Measurements from ENCODE around the gene LRRC8A. TPM values are rescaled to one million over a fixed set of nuclear protein-coding genes. Genes with fewer than 3 reads are reported as not detected.

Gene LRRC8A
- total RNA-seq, 6 experiments from 2014 or later, result 8.6 to 46.1 (median 22.1) TPM

DNA sequence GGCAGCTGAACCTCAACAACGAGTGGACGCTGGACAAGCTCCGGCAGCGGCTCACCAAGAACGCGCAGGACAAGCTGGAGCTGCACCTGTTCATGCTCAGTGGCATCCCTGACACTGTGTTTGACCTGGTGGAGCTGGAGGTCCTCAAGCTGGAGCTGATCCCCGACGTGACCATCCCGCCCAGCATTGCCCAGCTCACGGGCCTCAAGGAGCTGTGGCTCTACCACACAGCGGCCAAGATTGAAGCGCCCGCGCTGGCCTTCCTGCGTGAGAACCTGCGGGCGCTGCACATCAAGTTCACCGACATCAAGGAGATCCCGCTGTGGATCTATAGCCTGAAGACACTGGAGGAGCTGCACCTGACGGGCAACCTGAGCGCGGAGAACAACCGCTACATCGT is 26.4 kb downstream of the LRRC8A start:
- H3K36me3 ChIP-seq, result peaks cover 2 to 41% (median 22%) of the 10 kb centered on the region in 4 donors
- TF ChIP-seq, protein P1, sequence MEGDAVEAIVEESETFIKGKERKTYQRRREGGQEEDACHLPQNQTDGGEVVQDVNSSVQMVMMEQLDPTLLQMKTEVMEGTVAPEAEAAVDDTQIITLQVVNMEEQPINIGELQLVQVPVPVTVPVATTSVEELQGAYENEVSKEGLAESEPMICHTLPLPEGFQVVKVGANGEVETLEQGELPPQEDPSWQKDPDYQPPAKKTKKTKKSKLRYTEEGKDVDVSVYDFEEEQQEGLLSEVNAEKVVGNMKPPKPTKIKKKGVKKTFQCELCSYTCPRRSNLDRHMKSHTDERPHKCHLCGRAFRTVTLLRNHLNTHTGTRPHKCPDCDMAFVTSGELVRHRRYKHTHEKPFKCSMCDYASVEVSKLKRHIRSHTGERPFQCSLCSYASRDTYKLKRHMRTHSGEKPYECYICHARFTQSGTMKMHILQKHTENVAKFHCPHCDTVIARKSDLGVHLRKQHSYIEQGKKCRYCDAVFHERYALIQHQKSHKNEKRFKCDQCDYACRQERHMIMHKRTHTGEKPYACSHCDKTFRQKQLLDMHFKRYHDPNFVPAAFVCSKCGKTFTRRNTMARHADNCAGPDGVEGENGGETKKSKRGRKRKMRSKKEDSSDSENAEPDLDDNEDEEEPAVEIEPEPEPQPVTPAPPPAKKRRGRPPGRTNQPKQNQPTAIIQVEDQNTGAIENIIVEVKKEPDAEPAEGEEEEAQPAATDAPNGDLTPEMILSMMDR (IDR thresholded peaks at IDR 0.05), result no peak
- intact Hi-C loops (cut with DNase I), result no loop called here
- no peaks in the 10 kb centered on the region for H3K27me3 ChIP-seq
- ATAC-seq (no peak), DNase-seq (no peak)
- no peak overlapping the region for H3K4me3 ChIP-seq
- WGBS (ENCODE audit: insufficient coverage, low coverage, low lambda C conversion rate, missing lambda C conversion rate), result 97% methylated on average over 6 of the region's 24 CpGs
- H3K27ac ChIP-seq, result no peak overlapping the region
- no peaks in the 10 kb centered on the region for H3K9me3 ChIP-seq
- H3K4me1 ChIP-seq, result peaks cover 0 to 10% (median 3%) of the 10 kb centered on the region in 4 donors

DNA sequence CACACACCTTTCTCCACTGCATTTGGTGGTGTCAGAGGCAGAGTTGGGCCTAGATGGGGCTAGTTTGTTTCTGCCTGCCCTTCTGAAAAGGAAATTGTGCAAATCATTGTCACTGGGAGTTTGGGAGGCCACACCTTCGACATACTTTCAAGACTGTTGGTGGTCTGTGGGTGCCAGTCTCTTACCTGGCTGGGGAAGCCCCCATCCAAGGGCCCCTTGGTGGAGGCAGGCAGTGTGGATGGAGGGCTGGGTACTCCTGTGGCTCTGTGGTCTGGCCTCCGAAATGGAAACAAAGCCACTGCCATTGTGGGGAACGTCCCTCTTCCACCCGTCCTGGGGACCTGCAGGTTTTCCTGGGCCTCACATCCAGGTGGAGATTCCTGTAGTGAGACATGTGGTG is 27.9 kb downstream of the LRRC8A start:
- ATAC-seq, result no peak
- Histone ChIP-seq H3K36me3 (peaks cover 2 to 55% (median 27%) of the 10 kb centered on the region in 4 donors), H3K4me1 (peaks cover 0 to 23% (median 12%) of the 10 kb centered on the region in 4 donors), H3K9me3 (no peaks in the 10 kb centered on the region), H3K27ac (no peak overlapping the region), H3K4me3 (no peak overlapping the region), H3K27me3 (no peaks in the 10 kb centered on the region)
- TF ChIP-seq, protein P1 (IDR thresholded peaks at IDR 0.05), result no peak
- no peak for TF ChIP-seq POLR2A (IDR thresholded peaks at IDR 0.05)
- intact Hi-C loops (cut with DNase I), result no loop called here
- no peak for DNase-seq
- WGBS (ENCODE audit: insufficient coverage, low coverage, low lambda C conversion rate, missing lambda C conversion rate), result 75% methylated on average over 4 of the region's 4 CpGs

DNA sequence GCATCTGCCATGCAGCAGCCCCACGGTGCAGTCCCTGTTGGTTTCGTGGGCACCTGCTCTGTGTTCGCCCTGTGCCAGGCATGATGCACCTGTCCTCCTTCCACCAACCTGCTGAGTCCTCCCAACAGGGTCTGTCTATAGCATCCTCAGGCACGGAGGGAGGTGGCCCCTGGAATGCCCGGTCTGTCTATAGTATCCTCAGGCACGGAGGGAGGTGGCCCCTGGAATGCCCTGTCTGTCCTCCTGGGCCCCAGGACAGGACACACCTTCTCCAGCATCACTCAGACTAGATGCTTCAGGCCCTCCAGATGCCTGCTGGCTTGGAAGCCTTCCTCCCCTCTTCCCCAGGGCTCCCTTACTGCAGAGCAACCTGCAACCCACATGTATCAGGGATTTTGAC is 29.0 kb downstream of the LRRC8A start:
- ATAC-seq, result peak in 2 of 4 donors; percentile 1 to 12
- no peak overlapping the region for H3K4me3 ChIP-seq
- peaks cover 0 to 28% (median 14%) of the 10 kb centered on the region in 4 donors for H3K4me1 ChIP-seq
- H3K27ac ChIP-seq, result peak overlapping the region; percentile 6 to 37 (median 15)
- DNase-seq, result no peak
- no peaks in the 10 kb centered on the region for H3K9me3 ChIP-seq
- no peaks in the 10 kb centered on the region for H3K27me3 ChIP-seq
- H3K36me3 ChIP-seq, result peaks cover 2 to 60% (median 28%) of the 10 kb centered on the region in 4 donors
- no CpG with 5 or more reads among the region's 6 CpGs for WGBS (ENCODE audit: insufficient coverage, low coverage, low lambda C conversion rate, missing lambda C conversion rate)
- TF ChIP-seq, protein P1 (IDR thresholded peaks at IDR 0.05), result no peak
- TF ChIP-seq POLR2A (IDR thresholded peaks at IDR 0.05), result no peak
- intact Hi-C loops (cut with DNase I), result no loop called here

DNA sequence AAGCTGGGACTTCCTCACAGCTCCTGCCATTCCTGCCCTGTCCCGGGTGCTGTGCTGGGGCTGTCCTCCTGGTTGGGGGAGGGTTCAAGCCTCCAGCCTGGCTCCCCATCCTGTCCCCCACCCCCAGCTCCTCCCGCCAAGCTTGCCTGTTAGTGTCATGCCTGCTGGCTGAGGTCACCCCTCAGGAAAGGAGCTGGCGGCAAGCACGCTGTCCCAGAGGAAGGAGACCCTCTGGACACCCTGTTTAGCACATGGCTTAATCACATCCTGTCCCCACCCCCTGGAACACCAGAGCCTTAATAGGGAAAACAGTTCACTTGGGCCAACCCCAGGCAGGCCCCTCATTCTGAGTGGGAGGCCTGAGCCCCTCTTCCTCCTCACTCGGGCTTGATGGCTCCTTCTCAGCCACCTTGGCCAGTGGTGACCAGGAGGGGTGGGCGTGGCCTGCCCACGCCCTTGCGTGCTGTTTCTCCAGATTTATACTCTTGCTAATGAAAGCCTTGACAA is 29.6 kb downstream of the LRRC8A start:
- peak; percentile 69 to 72 (median 70) for DNase-seq
- TF ChIP-seq, protein P1 (IDR thresholded peaks at IDR 0.05), result no peak
- TF ChIP-seq POLR2A (IDR thresholded peaks at IDR 0.05), result no peak
- intact Hi-C loops (cut with DNase I), result no loop called here
- Histone ChIP-seq H3K27ac (peak overlapping the region; percentile 37 to 68 (median 62)), H3K27me3 (no peaks in the 10 kb centered on the region), H3K4me3 (no peak overlapping the region), H3K4me1 (peaks cover 0 to 28% (median 14%) of the 10 kb centered on the region in 4 donors), H3K36me3 (peaks cover 2 to 57% (median 28%) of the 10 kb centered on the region in 4 donors), H3K9me3 (no peaks in the 10 kb centered on the region)
- WGBS (ENCODE audit: insufficient coverage, low coverage, low lambda C conversion rate, missing lambda C conversion rate), result 53% methylated on average over 4 of the region's 8 CpGs
- peak; percentile 44 to 63 (median 50) for ATAC-seq

Measured in right lobe of liver (tissue), 6 donors.